Fibroblast of lung (primary cell): ENCODE data around the gene SEMA6A. TPM values are rescaled to one million over a fixed set of nuclear protein-coding genes. Genes with fewer than 3 reads are reported as not detected.

ENCODE experiments used
- DNase-seq, 2 donors: peaks; one replicate each; pipeline versions ENCODE4 v3.0.0 to v3.0.0-alpha.2; 2010; ENCODE audit warnings: low read depth in 2 of 2
- H2AFZ ChIP-seq: 2 replicates; pipeline ENCODE4 v1.5.1; 2012; ENCODE audit warnings: low read length, control low read depth, inconsistent platforms
- H3K27ac ChIP-seq: 2 replicates; pipeline ENCODE4 v1.5.1; 2011; ENCODE audit warnings: low read length, control low read depth; ENCODE audit not compliant: insufficient read depth
- H3K27me3 ChIP-seq: 2 replicates; pipeline ENCODE4 v1.5.1; 2011; ENCODE audit warnings: mild to moderate bottlenecking, low read length; ENCODE audit not compliant: control insufficient read depth, insufficient read depth
- H3K36me3 ChIP-seq: 2 replicates; pipeline ENCODE4 v1.5.1; 2011; ENCODE audit warnings: low read length; ENCODE audit not compliant: control insufficient read depth, insufficient read depth
- H3K4me1 ChIP-seq: 2 replicates; pipeline ENCODE4 v1.5.1; 2011; ENCODE audit warnings: low read length; ENCODE audit not compliant: control insufficient read depth, insufficient read depth; ENCODE audit errors: extremely low read depth
- H3K4me2 ChIP-seq: 2 replicates; pipeline ENCODE4 v1.5.1; 2011; ENCODE audit warnings: low read length, control low read depth; ENCODE audit not compliant: insufficient read depth; ENCODE audit errors: extremely low read depth
- H3K4me3 ChIP-seq, 4 experiments: fragments of 200-600 bp in 1 of 4; sonication (generic) in 1 of 4; replicated peaks in 1 of 4; 2 replicates each; pipeline ENCODE4 v1.5.1; 2011 to 2016; ENCODE audit warnings: low read length in 4 of 4, low read depth in 3 of 4, mild to moderate bottlenecking in 3 of 4, control low read depth in 2 of 4, inconsistent platforms in 1 of 4, mixed read lengths in 1 of 4; ENCODE audit not compliant: insufficient read depth in 1 of 4; ENCODE audit errors: control extremely low read depth in 1 of 4
- H3K79me2 ChIP-seq: 2 replicates; pipeline ENCODE4 v1.5.1; 2012; ENCODE audit warnings: mild to moderate bottlenecking, low read length, inconsistent platforms; ENCODE audit not compliant: control insufficient read depth, insufficient read depth
- H3K9ac ChIP-seq: 2 replicates; pipeline ENCODE4 v1.5.1; 2011; ENCODE audit warnings: mild to moderate bottlenecking, low read length, control low read depth; ENCODE audit not compliant: insufficient read depth
- H3K9me3 ChIP-seq: 2 replicates; pipeline ENCODE4 v1.5.1; 2012; ENCODE audit warnings: low read depth, low read length; ENCODE audit not compliant: control insufficient read depth, insufficient read depth
- H4K20me1 ChIP-seq: 2 replicates; pipeline ENCODE4 v1.5.1; 2011; ENCODE audit warnings: low read length; ENCODE audit not compliant: control insufficient read depth, insufficient read depth; ENCODE audit errors: extremely low read depth
- EZH2 ChIP-seq: IDR thresholded peaks from 2 replicates; pipeline ENCODE4 v1.5.1; 2012; ENCODE audit warnings: low read length, control low read depth, mild to moderate bottlenecking; ENCODE audit errors: missing control alignments
- polyA plus RNA-seq, 2 donors: library from polyadenylated mRNA; depleted of rRNA in 1 of 2; stranded (reverse) in 1 of 2; unstranded in 1 of 2; fragments of >200 nt; gene quantifications; 2 replicates each; pipeline ENCODE4 v1.2.1, GENCODE V29; 2011 to 2012; ENCODE audit warnings: missing spikeins in 1 of 2
- total RNA-seq: library from RNA; depleted of rRNA; stranded (reverse); fragments of >200 nt; gene quantifications from 2 replicates; pipeline ENCODE4 v1.2.1, GENCODE V29; 2014
- TF ChIP-seq, protein P1 (sequence below), 2 donors: IDR thresholded peaks in 1 of 2; conservative IDR thresholded peaks in 1 of 2; 1 replicate in 1 of 2; 2 replicates in 1 of 2; pipeline ENCODE4 v1.5.1; 2011 to 2012; ENCODE audit warnings: low read length in 2 of 2, control low read depth in 1 of 2, inconsistent platforms in 1 of 2, low read depth in 1 of 2, mild to moderate bottlenecking in 1 of 2

SEMA6A gene
- total and polyA plus RNA-seq, 2 donors (not counting 1 experiment from before 2014, with no cell fraction given): 0.17 to 0.22 TPM

DNA sequence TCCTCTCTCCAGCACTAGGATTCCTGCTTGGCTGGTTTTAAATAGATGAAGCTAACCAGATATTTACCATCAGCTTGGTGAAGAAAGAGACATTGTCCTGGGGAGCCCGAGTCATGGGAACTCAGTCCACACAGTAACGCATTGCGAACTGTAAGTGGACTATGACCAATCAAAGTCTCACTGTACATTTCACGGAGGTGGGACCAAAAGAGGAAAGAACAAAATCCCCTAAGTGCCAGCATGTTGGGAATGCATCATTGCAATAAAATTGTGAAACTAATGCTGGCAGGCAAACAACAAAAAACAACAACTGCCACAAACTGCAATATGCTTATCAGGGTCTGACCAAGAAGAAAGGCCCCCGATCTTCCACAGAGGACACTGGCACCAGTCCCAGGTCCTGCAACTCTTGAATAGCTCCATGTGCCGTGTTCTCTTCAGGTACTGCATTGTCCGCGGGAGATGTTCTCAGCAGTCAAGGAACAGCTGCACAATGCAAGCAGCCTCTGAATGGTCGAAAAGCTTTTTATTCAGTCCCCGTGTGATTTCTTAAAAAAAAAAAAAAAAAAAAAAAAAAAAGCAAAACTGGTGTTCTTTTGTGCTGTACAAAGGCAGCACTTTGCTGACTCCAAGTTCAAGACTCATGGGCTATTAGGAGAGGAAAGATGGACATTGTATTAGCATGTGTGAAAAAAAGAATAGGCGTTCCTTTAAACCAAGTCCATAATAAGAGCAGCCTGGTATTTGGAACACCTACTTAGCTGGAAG is 38.1 kb downstream of the SEMA6A start:
- Histone ChIP-seq H3K27ac (no peak overlapping the region), H3K36me3 (no peaks in the 10 kb centered on the region), H3K4me3 (no peak overlapping the region), H3K27me3 (no peaks in the 10 kb centered on the region), H4K20me1 (no peaks in the 10 kb centered on the region), H3K4me2 (no peak overlapping the region), H3K79me2 (no peaks in the 10 kb centered on the region), H2AFZ (no peak overlapping the region), H3K9ac (no peak overlapping the region), H3K9me3 (no peaks in the 10 kb centered on the region), H3K4me1 (no peaks in the 10 kb centered on the region)
- no peak for DNase-seq
- TF ChIP-seq EZH2: no peak
- TF ChIP-seq, protein P1, sequence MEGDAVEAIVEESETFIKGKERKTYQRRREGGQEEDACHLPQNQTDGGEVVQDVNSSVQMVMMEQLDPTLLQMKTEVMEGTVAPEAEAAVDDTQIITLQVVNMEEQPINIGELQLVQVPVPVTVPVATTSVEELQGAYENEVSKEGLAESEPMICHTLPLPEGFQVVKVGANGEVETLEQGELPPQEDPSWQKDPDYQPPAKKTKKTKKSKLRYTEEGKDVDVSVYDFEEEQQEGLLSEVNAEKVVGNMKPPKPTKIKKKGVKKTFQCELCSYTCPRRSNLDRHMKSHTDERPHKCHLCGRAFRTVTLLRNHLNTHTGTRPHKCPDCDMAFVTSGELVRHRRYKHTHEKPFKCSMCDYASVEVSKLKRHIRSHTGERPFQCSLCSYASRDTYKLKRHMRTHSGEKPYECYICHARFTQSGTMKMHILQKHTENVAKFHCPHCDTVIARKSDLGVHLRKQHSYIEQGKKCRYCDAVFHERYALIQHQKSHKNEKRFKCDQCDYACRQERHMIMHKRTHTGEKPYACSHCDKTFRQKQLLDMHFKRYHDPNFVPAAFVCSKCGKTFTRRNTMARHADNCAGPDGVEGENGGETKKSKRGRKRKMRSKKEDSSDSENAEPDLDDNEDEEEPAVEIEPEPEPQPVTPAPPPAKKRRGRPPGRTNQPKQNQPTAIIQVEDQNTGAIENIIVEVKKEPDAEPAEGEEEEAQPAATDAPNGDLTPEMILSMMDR (conservative IDR thresholded peaks at IDR 0.05 in 1 of 2, IDR thresholded peaks at IDR 0.05 in 1 of 2; ENCODE audit: low read depth in 1 of 2, low read length in 2 of 2): no peak

DNA sequence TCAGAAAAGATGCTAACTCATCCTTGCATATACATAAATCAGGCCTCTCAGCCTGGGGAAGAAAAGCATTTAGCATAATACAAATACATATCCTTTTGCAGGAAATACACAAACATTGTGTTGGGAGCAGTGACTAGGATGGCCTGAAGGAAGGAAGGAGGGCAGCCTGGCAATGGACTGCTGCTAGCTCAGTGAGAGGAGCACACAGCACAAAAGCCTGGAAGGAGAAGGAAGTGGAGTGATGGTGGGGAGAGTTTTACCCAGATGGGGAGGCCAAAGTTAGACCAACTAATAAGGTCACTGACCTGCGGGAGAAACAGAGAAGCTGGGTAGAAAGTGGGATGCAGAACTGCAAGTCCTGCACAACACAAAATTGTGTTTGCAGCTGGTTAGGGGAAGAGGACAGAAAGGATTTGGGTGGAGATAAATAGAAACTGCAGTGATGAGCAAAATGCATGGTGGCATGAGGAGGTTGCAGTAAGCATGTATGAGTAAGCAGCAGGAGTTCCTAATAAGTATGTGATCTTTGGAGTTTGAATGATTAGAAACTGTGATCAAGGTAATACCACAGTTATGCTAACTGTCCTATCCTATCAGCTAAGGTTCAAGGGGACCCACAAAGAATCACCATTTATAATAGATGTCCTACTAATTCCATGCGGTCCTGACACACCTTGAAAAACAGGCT is 39.5 kb downstream of the SEMA6A start:
- Histone ChIP-seq H3K4me1 (no peaks in the 10 kb centered on the region), H3K79me2 (no peaks in the 10 kb centered on the region), H3K9me3 (no peaks in the 10 kb centered on the region), H4K20me1 (no peaks in the 10 kb centered on the region), H3K27ac (no peak overlapping the region), H3K27me3 (no peaks in the 10 kb centered on the region), H3K36me3 (no peaks in the 10 kb centered on the region), H2AFZ (no peak overlapping the region), H3K4me2 (no peak overlapping the region), H3K9ac (no peak overlapping the region), H3K4me3 (no peak overlapping the region)
- no peak for TF ChIP-seq EZH2
- TF ChIP-seq, protein P1 (conservative IDR thresholded peaks at IDR 0.05 in 1 of 2, IDR thresholded peaks at IDR 0.05 in 1 of 2; ENCODE audit: low read depth in 1 of 2, low read length in 2 of 2): no peak
- no peak for DNase-seq

DNA sequence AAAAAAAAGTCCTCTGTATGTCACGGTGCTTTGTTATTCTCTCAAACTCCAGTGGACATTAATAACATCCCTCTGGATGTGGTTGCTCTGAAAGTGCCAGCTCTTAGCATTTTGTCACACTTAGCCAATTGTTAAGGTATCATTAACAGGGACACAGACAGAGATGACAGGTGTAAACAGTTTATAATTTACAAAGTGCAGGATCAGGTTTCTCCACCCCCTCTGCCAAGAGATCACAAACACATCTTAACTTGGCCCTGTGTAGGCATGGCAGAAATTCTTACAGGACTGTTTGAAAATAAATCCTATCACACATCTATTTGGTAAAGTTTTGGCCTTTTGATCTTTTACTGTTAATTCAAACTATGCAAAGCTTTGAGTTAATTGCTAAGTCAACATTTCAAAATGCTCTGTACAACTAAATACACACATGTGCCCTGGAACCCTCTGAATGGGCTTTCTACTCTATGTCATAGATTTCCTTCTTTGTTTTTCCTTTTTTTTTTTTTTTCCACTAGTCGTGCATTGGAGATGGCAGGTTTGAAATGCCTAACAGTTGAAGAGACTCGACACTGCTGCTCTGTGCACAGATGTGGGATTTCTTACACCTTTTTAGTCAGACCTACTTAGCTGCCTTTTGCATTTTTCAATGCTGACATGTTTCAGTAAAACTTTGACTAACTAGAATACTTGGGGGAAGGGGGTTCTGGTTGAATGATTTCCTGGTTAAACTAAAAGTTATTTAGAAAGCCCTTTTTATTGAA is 41.7 kb downstream of the SEMA6A start:
- Histone ChIP-seq H3K9ac (no peak overlapping the region), H3K9me3 (no peaks in the 10 kb centered on the region), H3K4me3 (no peak overlapping the region), H2AFZ (no peak overlapping the region), H3K27ac (no peak overlapping the region), H3K79me2 (no peaks in the 10 kb centered on the region), H3K4me2 (no peak overlapping the region), H3K4me1 (no peaks in the 10 kb centered on the region), H3K27me3 (no peaks in the 10 kb centered on the region), H4K20me1 (no peaks in the 10 kb centered on the region), H3K36me3 (no peaks in the 10 kb centered on the region)
- DNase-seq: peak in 1 of 2 donors; percentile 3
- no peak for TF ChIP-seq EZH2
- TF ChIP-seq, protein P1 (conservative IDR thresholded peaks at IDR 0.05 in 1 of 2, IDR thresholded peaks at IDR 0.05 in 1 of 2; ENCODE audit: low read depth in 1 of 2, low read length in 2 of 2): no peak
